Body of pancreas (tissue), 4 donors: Measurements from ENCODE around the gene GJA4.

Experiments used
- POLR2A ChIP-seq, 3 donors: fragments of 450-650 bp; IDR thresholded peaks; one replicate each; pipeline ENCODE4 v1.6.1; 2016; ENCODE audit warnings: antibody characterized with exemption in 3 of 3, mild to moderate bottlenecking in 2 of 3
- TF ChIP-seq, protein P1 (sequence below), 7 experiments: fragments of 450-650 bp in 4 of 7; fragments of 200-600 bp in 3 of 7; sonication (generic) in 3 of 7; IDR thresholded peaks; one replicate each; pipeline ENCODE4 v1.5.1; 2016 to 2019; ENCODE audit warnings: antibody characterized with exemption in 7 of 7

DNA sequence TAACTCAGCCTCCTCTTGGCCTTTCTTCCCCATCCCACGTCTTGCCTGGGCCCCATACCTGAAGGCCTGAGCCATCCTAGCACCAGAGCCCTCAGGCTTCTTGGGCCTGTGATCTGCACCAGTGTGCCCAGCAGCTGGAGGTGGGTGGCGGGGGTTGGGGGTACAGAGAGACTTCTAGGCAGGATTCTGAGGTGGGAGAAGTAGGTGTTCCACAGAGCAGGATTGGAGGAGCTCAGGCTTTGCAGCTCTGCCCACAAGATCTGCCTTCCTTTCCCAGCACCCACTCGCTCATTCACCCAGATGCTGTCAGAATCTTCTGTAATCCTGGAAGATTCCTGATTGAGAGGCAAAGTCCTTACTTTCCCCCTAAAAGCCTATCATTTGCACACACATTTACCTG is 47.9 kb upstream of the GJA4 start:
- TF ChIP-seq, protein P1, sequence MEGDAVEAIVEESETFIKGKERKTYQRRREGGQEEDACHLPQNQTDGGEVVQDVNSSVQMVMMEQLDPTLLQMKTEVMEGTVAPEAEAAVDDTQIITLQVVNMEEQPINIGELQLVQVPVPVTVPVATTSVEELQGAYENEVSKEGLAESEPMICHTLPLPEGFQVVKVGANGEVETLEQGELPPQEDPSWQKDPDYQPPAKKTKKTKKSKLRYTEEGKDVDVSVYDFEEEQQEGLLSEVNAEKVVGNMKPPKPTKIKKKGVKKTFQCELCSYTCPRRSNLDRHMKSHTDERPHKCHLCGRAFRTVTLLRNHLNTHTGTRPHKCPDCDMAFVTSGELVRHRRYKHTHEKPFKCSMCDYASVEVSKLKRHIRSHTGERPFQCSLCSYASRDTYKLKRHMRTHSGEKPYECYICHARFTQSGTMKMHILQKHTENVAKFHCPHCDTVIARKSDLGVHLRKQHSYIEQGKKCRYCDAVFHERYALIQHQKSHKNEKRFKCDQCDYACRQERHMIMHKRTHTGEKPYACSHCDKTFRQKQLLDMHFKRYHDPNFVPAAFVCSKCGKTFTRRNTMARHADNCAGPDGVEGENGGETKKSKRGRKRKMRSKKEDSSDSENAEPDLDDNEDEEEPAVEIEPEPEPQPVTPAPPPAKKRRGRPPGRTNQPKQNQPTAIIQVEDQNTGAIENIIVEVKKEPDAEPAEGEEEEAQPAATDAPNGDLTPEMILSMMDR (IDR thresholded peaks at IDR 0.05): no peak
- no peak for TF ChIP-seq POLR2A (IDR thresholded peaks at IDR 0.05)
